Measurements from ENCODE around the gene OVOL3.

Gene OVOL3

DNA sequence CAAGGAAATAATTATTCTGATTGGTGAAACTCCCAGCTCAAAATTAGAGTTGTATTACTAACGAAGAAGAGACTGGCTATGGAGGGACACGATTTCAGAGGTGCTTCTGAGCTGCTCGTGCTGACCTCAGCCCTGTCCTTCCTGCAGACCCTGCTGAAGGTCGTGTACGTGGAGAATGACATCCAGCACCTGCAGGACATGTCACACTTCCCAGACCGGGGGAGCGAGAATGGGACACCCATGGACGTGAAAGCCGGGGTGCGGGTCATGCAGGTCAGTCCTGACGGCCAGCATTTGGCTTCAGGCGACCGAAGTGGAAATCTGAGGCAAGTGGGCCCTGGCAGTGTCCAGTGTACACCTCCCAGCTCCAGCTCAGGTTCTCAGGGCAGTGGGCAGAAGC lies 28.0 kb upstream of the OVOL3 start:
- no peaks in the 10 kb centered on the region for H3K27me3 ChIP-seq (ENCODE audit: control insufficient read depth in 1 of 2, insufficient read depth in 2 of 2, low read length in 2 of 2)
- no peaks in the 10 kb centered on the region for H3K9me3 ChIP-seq (ENCODE audit: control insufficient read depth in 2 of 2, low read length in 2 of 2)
- H3K4me3 ChIP-seq (ENCODE audit: low read length in 2 of 2) = no peak overlapping the region
- no peak overlapping the region for H3K9ac ChIP-seq (ENCODE audit: low read length in 2 of 2)
- no peaks in the 10 kb centered on the region for H3K36me3 ChIP-seq (ENCODE audit: control insufficient read depth in 2 of 2, insufficient read depth in 2 of 2, low read length in 2 of 2)
- H3K27ac ChIP-seq (ENCODE audit: low read length) = no peak overlapping the region
- H3K4me1 ChIP-seq (ENCODE audit: control insufficient read depth, insufficient read depth, low read length) = no peaks in the 10 kb centered on the region

DNA sequence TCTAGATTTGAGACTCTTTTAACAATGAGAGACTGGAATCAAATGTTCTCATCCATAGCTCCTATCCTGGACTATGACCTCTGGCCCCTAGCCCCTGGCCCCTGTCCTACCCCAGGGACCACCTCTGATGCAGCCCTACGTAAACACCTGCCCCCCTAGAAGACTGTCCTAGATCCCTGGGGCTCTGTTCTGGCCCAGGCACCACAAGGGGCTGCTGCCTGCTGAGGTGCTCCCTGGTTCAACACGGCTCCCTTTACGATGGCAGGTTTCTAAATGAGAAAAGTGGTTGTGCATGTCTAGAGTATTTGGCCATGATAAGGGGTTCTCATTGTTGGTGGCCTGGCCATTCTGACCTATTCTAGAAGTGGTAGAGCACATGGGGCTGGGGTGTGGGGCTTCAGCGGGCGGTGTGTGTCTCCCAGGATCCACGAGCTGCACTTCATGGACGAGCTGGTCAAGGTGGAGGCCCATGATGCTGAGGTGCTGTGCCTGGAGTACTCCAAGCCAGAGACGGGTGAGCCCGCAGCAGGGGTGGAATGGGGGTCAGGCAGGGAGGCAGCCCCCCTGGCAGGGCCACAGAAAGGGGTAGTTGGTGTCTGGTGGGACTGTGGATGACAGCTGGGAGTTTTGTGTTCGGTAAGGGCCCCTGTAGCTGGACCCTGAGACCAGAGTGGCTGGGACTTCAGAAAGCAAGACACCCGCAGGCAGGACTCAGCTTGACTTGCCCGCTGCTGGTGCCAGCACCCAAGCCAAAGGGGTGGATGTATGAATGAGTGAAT lies 26.5 kb upstream of the OVOL3 start:
- Histone ChIP-seq H3K27ac (ENCODE audit: low read length) (no peak overlapping the region), H3K36me3 (ENCODE audit: control insufficient read depth in 2 of 2, insufficient read depth in 2 of 2, low read length in 2 of 2) (no peaks in the 10 kb centered on the region), H3K4me1 (ENCODE audit: control insufficient read depth, insufficient read depth, low read length) (no peaks in the 10 kb centered on the region), H3K9ac (ENCODE audit: low read length in 2 of 2) (no peak overlapping the region), H3K4me3 (ENCODE audit: low read length in 2 of 2) (no peak overlapping the region), H3K9me3 (ENCODE audit: control insufficient read depth in 2 of 2, low read length in 2 of 2) (no peaks in the 10 kb centered on the region), H3K27me3 (ENCODE audit: control insufficient read depth in 1 of 2, insufficient read depth in 2 of 2, low read length in 2 of 2) (no peaks in the 10 kb centered on the region)

GRCh38 chr19:36086326-36086725 lies 24.6 kb upstream of the OVOL3 start:
- Histone ChIP-seq H3K4me1 (ENCODE audit: control insufficient read depth, insufficient read depth, low read length) (no peaks in the 10 kb centered on the region), H3K9me3 (ENCODE audit: control insufficient read depth in 2 of 2, low read length in 2 of 2) (no peaks in the 10 kb centered on the region), H3K4me3 (ENCODE audit: low read length in 2 of 2) (no peak overlapping the region), H3K27ac (ENCODE audit: low read length) (no peak overlapping the region), H3K27me3 (ENCODE audit: control insufficient read depth in 1 of 2, insufficient read depth in 2 of 2, low read length in 2 of 2) (no peaks in the 10 kb centered on the region), H3K36me3 (ENCODE audit: control insufficient read depth in 2 of 2, insufficient read depth in 2 of 2, low read length in 2 of 2) (no peaks in the 10 kb centered on the region), H3K9ac (ENCODE audit: low read length in 2 of 2) (no peak overlapping the region)

DNA sequence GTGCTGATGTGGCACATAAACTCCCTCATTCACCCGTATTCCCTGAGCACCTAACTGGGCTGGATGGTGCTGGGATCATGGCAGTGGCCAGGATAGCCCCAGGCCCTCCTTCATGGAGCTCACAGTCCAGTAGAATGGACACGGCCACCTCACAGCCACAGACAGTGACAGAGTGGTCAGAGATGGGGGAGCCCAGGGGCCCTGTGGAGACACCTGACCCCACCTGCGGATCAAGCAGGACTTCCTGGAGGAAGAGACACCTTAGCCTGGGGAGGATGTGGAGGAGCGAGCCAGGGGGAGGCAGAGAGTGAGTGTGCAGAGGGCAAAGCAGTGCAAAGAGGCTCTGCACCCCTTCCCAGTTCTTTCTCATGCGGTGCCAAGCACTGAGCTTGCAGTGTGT lies 21.1 kb upstream of the OVOL3 start:
- no peaks in the 10 kb centered on the region for H3K9me3 ChIP-seq (ENCODE audit: control insufficient read depth in 2 of 2, low read length in 2 of 2)
- no peaks in the 10 kb centered on the region for H3K4me1 ChIP-seq (ENCODE audit: control insufficient read depth, insufficient read depth, low read length)
- H3K27ac ChIP-seq (ENCODE audit: low read length) = no peak overlapping the region
- H3K36me3 ChIP-seq (ENCODE audit: control insufficient read depth in 2 of 2, insufficient read depth in 2 of 2, low read length in 2 of 2) = no peaks in the 10 kb centered on the region
- H3K9ac ChIP-seq (ENCODE audit: low read length in 2 of 2) = no peak overlapping the region
- no peak overlapping the region for H3K4me3 ChIP-seq (ENCODE audit: low read length in 2 of 2)
- no peaks in the 10 kb centered on the region for H3K27me3 ChIP-seq (ENCODE audit: control insufficient read depth in 1 of 2, insufficient read depth in 2 of 2, low read length in 2 of 2)

DNA sequence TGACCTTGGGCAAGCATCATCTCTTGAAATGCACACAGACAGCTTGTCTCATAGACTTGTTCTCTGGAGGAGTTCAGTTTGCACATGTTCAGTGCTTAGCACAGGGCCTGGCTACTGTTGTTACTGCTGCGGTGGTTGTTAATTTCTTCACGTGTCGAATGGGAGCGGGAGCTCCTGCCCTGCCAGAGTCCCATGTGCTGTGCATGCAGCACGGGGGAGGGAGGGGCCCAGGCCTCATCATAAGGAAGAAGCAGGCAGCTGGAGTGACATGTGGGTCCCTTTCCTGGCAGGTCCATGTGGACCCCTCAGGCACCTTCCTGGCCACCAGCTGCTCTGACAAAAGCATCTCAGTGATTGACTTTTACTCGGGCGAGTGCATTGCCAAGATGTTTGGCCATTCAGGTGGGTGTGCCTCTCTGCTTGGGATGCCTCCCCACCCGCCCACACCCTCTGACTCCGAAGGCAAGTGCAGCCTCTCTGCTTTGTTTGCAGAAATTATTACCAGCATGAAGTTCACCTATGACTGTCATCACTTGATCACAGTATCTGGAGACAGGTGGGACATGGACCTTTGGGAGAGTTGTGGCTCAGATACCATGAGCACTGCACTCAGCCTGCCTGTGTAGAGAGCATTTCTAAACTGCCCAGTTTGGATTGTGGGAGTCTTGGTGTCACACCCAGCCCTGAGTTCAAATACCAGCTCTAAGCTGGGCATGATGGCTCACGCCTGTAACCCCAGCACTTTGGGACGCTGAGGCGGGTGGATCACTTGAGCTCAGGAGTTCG lies 19.8 kb upstream of the OVOL3 start:
- H3K9me3 ChIP-seq (ENCODE audit: control insufficient read depth in 2 of 2, low read length in 2 of 2) = no peaks in the 10 kb centered on the region
- no peak overlapping the region for H3K4me3 ChIP-seq (ENCODE audit: low read length in 2 of 2)
- no peak overlapping the region for H3K9ac ChIP-seq (ENCODE audit: low read length in 2 of 2)
- no peak overlapping the region for H3K27ac ChIP-seq (ENCODE audit: low read length)
- no peaks in the 10 kb centered on the region for H3K27me3 ChIP-seq (ENCODE audit: control insufficient read depth in 1 of 2, insufficient read depth in 2 of 2, low read length in 2 of 2)
- no peaks in the 10 kb centered on the region for H3K36me3 ChIP-seq (ENCODE audit: control insufficient read depth in 2 of 2, insufficient read depth in 2 of 2, low read length in 2 of 2)
- no peaks in the 10 kb centered on the region for H3K4me1 ChIP-seq (ENCODE audit: control insufficient read depth, insufficient read depth, low read length)

DNA sequence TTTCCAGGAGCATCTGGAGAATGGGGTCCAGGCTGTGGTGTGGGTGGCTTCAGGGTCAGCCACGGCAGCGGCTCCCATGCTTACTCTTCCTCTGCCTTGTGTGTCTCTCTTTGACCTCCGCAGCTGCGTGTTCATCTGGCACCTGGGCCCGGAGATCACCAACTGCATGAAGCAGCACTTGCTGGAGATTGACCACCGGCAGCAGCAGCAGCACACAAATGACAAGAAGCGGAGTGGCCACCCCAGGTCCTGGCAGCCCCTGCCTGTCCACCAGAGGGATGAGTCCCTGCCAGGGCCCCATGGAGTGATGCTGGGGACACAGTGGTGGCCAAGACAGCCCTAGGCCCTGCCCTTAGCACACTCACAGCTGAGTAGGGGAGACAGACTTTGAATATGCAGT lies 18.4 kb upstream of the OVOL3 start:
- Histone ChIP-seq H3K36me3 (ENCODE audit: control insufficient read depth in 2 of 2, insufficient read depth in 2 of 2, low read length in 2 of 2) (no peaks in the 10 kb centered on the region), H3K27ac (ENCODE audit: low read length) (no peak overlapping the region)

DNA sequence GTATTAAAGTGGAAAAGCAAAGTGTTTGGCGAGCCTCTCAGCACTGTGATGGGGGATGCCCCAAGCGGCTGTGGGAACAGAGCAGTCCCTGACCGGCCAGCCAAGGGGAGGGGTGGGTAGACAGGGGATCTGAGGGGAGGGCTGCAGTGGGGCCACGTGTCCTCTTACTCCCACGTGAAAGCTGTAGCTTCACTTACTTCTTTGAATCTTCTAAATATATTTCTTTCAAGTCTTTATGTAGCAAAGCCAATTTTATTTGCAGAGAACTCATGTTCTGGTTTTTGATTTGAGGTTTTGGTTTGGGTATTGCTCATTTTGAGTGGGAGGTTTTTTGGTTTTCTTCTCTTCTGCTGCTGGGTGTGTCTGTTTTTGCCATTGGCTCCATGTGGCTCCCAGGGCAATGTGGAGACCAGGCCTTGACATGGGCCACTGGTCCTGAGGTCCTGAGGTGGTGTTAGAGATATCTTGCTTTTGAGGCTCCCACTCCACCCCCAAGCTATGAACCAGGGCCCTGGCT lies 17.7 kb upstream of the OVOL3 start:
- Histone ChIP-seq H3K4me1 (ENCODE audit: control insufficient read depth, insufficient read depth, low read length) (peaks cover 3% of the 10 kb centered on the region), H3K9me3 (ENCODE audit: control insufficient read depth in 2 of 2, low read length in 2 of 2) (no peaks in the 10 kb centered on the region), H3K4me3 (ENCODE audit: low read length in 2 of 2) (no peak overlapping the region), H3K27ac (ENCODE audit: low read length) (no peak overlapping the region), H3K27me3 (ENCODE audit: control insufficient read depth in 1 of 2, insufficient read depth in 2 of 2, low read length in 2 of 2) (no peaks in the 10 kb centered on the region), H3K9ac (ENCODE audit: low read length in 2 of 2) (no peak overlapping the region), H3K36me3 (ENCODE audit: control insufficient read depth in 2 of 2, insufficient read depth in 2 of 2, low read length in 2 of 2) (no peaks in the 10 kb centered on the region)

More for the DNA sequence above, 18.4 kb upstream of the OVOL3 start:
- Histone ChIP-seq H3K27me3 (ENCODE audit: control insufficient read depth in 1 of 2, insufficient read depth in 2 of 2, low read length in 2 of 2) (no peaks in the 10 kb centered on the region), H3K9ac (ENCODE audit: low read length in 2 of 2) (no peak overlapping the region), H3K4me1 (ENCODE audit: control insufficient read depth, insufficient read depth, low read length) (peaks cover 3% of the 10 kb centered on the region), H3K4me3 (ENCODE audit: low read length in 2 of 2) (no peak overlapping the region), H3K9me3 (ENCODE audit: control insufficient read depth in 2 of 2, low read length in 2 of 2) (no peaks in the 10 kb centered on the region)

DNA sequence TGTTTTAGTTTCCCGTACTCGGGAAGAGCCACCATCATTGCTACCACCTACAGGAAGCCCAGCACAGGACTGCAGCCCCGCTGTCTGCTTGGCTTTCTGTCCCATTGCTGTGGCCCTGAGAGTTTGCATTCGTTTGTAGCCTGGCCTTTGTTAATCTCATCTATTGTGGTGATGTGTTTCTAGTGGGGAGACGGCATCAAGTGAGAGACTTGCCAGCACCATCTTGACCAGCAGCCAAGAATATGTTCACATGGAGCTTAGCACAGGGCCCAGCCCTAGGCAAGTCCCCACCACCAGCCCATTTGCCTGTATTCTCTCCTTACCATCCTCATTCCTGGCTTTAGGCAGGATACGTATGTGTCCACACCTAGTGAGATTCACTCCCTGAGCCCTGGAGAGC lies 17.3 kb upstream of the OVOL3 start:
- no peak overlapping the region for H3K4me3 ChIP-seq (ENCODE audit: low read length in 2 of 2)
- no peaks in the 10 kb centered on the region for H3K36me3 ChIP-seq (ENCODE audit: control insufficient read depth in 2 of 2, insufficient read depth in 2 of 2, low read length in 2 of 2)
- H3K27ac ChIP-seq (ENCODE audit: low read length) = no peak overlapping the region
- H3K9me3 ChIP-seq (ENCODE audit: control insufficient read depth in 2 of 2, low read length in 2 of 2) = no peaks in the 10 kb centered on the region
- no peaks in the 10 kb centered on the region for H3K27me3 ChIP-seq (ENCODE audit: control insufficient read depth in 1 of 2, insufficient read depth in 2 of 2, low read length in 2 of 2)
- H3K9ac ChIP-seq (ENCODE audit: low read length in 2 of 2) = no peak overlapping the region
- H3K4me1 ChIP-seq (ENCODE audit: control insufficient read depth, insufficient read depth, low read length) = peaks cover 3% of the 10 kb centered on the region

DNA sequence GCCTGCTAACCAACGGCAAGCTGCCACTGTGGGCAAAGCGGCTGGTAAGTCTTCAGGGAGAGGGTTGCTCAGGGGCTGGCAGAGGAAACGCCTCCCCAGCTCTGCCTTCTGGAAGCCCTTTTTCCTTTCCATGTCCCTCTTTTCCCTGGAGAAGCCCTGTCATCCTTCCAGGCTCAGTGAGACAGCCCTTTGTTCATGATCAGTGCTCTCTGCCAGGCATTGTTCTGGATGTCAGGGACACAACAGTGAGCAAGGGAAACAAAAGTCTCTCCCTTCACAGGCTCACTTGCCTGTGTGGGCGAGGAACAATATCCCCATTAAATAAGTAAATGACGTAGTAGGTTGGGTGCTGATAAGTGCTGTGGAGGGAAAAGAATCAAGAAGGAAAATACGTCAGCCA lies 13.9 kb upstream of the OVOL3 start:
- Histone ChIP-seq H3K27me3 (ENCODE audit: control insufficient read depth in 1 of 2, insufficient read depth in 2 of 2, low read length in 2 of 2) (no peaks in the 10 kb centered on the region), H3K36me3 (ENCODE audit: control insufficient read depth in 2 of 2, insufficient read depth in 2 of 2, low read length in 2 of 2) (no peaks in the 10 kb centered on the region), H3K27ac (ENCODE audit: low read length) (no peak overlapping the region), H3K4me1 (ENCODE audit: control insufficient read depth, insufficient read depth, low read length) (peaks cover 3% of the 10 kb centered on the region), H3K9me3 (ENCODE audit: control insufficient read depth in 2 of 2, low read length in 2 of 2) (no peaks in the 10 kb centered on the region), H3K9ac (ENCODE audit: low read length in 2 of 2) (no peak overlapping the region), H3K4me3 (ENCODE audit: low read length in 2 of 2) (no peak overlapping the region)

GRCh38 chr19:36099166-36099785 lies 11.7 kb upstream of the OVOL3 start:
- Histone ChIP-seq H3K4me1 (ENCODE audit: control insufficient read depth, insufficient read depth, low read length) (peaks cover 3% of the 10 kb centered on the region), H3K9me3 (ENCODE audit: control insufficient read depth in 2 of 2, low read length in 2 of 2) (no peaks in the 10 kb centered on the region), H3K36me3 (ENCODE audit: control insufficient read depth in 2 of 2, insufficient read depth in 2 of 2, low read length in 2 of 2) (no peaks in the 10 kb centered on the region), H3K27me3 (ENCODE audit: control insufficient read depth in 1 of 2, insufficient read depth in 2 of 2, low read length in 2 of 2) (no peaks in the 10 kb centered on the region), H3K4me3 (ENCODE audit: low read length in 2 of 2) (no peak overlapping the region), H3K27ac (ENCODE audit: low read length) (no peak overlapping the region), H3K9ac (ENCODE audit: low read length in 2 of 2) (no peak overlapping the region)
